ENCODE data around the gene KIAA1328. TPM values are rescaled to one million over a fixed set of nuclear protein-coding genes. Genes with fewer than 3 reads are reported as not detected.

The KIAA1328 gene
- total and polyA plus RNA-seq, 2 experiments from 2014 or later = 3.8 to 11.5 TPM

DNA sequence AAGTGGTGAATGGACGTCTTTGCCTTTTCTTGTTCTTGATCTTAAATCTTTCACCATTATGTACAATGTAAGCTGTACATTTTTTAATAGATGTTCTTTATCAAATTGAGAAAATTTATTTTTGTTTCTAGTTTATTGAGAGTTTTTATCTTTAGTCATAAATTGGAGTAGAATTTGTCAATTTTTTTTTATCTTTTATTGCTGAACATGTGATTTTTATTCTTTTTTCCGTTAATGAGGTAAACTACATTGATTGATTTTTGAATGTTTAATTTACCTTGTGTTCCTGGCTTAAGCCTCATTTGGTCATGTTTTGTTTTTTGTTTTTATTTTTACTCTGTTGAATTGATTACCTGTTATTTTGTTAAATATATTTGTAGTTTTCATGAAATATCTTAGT lies 19.7 kb downstream of the KIAA1328 start:
- Histone ChIP-seq H3K27ac (no peak overlapping the region), H3K4me3 (no peak overlapping the region), H3K4me1 (ENCODE audit: low read depth) (no peaks in the 10 kb centered on the region), H3K9me3 (ENCODE audit: low read depth) (no peaks in the 10 kb centered on the region), H3K36me3 (no peaks in the 10 kb centered on the region), H3K27me3 (no peaks in the 10 kb centered on the region)
- TF ChIP-seq, protein P1, sequence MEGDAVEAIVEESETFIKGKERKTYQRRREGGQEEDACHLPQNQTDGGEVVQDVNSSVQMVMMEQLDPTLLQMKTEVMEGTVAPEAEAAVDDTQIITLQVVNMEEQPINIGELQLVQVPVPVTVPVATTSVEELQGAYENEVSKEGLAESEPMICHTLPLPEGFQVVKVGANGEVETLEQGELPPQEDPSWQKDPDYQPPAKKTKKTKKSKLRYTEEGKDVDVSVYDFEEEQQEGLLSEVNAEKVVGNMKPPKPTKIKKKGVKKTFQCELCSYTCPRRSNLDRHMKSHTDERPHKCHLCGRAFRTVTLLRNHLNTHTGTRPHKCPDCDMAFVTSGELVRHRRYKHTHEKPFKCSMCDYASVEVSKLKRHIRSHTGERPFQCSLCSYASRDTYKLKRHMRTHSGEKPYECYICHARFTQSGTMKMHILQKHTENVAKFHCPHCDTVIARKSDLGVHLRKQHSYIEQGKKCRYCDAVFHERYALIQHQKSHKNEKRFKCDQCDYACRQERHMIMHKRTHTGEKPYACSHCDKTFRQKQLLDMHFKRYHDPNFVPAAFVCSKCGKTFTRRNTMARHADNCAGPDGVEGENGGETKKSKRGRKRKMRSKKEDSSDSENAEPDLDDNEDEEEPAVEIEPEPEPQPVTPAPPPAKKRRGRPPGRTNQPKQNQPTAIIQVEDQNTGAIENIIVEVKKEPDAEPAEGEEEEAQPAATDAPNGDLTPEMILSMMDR (IDR thresholded peaks at IDR 0.05; ENCODE audit: low read depth, low read length) = no peak
- no peak for DNase-seq (ENCODE audit: low read depth in 1 of 2, low spot score in 1 of 2)

DNA sequence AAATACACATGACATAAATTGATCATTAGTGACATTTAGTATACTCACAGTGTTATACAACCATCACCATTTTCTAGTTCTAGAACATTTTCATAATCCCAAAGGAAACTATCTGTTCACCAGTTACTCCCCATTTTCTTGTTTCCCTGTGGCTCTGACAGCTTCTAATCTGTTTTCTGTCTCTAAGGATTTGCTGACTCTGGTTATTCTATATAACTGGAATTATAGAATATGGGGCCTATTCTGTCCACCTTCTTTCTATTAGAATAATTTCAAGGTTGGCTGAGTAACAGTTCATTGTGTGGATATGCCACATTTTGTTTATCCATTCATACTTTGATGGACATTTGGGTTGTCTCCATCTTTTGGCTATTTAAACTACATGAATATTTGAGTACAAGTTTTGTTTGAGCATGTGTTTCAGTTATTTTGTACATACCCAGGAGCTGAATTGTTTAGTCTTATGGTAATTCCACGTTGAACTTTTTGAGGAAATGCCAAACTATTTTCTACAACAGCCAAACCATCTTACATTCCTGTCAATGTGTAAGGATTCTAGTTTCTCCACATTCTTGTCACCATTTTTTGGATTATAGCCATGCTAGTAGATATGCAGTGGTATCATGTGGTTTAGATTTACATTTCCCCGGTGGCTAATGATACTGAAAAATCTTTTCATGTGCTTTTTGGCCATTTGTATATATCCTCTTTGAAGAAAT lies 20.5 kb downstream of the KIAA1328 start:
- peak in 1 of 2 donors; percentile 68 for DNase-seq (ENCODE audit: low read depth in 1 of 2, low spot score in 1 of 2)
- TF ChIP-seq, protein P1 (IDR thresholded peaks at IDR 0.05; ENCODE audit: low read depth, low read length) = no peak
- no peaks in the 10 kb centered on the region for H3K9me3 ChIP-seq (ENCODE audit: low read depth)
- no peak overlapping the region for H3K4me3 ChIP-seq
- H3K27ac ChIP-seq = no peak overlapping the region
- no peaks in the 10 kb centered on the region for H3K36me3 ChIP-seq
- H3K27me3 ChIP-seq = no peaks in the 10 kb centered on the region
- H3K4me1 ChIP-seq (ENCODE audit: low read depth) = no peaks in the 10 kb centered on the region

DNA sequence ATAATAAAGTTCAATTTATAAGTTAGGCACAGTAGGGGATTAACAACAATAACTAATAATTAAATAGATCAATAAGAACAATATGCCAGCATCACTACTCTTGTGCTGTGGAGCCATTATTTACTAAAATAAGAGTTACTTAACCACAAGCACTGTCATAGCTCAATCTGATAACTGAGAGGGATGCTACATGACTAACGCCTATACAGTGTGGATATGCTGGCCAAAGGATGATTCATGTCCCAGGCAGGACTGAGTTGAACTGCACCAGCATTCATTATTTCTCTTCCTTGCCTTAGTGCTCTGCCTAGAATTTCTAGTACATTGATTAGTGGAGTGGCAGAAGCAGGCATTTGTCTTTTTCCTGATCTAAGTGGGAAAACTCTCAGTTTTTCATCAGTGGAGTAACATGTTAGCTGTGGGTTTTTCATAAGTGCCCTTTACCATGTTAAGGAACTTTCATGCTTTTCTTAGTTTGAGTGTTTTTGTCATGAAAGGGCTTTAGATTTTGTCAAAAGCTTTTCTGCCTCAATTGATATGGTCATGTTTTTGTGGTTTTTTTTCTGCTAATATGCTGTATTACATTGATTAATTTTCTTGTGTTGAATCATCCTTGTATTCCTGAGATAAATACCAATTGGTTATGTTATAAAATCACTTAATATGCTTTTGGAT lies 21.7 kb downstream of the KIAA1328 start:
- Histone ChIP-seq H3K9me3 (ENCODE audit: low read depth) (no peaks in the 10 kb centered on the region), H3K4me1 (ENCODE audit: low read depth) (no peaks in the 10 kb centered on the region), H3K27ac (no peak overlapping the region), H3K27me3 (no peaks in the 10 kb centered on the region), H3K36me3 (no peaks in the 10 kb centered on the region), H3K4me3 (no peak overlapping the region)
- TF ChIP-seq, protein P1 (IDR thresholded peaks at IDR 0.05; ENCODE audit: low read depth, low read length) = no peak
- DNase-seq (ENCODE audit: low read depth in 1 of 2, low spot score in 1 of 2) = peak in 1 of 2 donors; percentile 86

DNA sequence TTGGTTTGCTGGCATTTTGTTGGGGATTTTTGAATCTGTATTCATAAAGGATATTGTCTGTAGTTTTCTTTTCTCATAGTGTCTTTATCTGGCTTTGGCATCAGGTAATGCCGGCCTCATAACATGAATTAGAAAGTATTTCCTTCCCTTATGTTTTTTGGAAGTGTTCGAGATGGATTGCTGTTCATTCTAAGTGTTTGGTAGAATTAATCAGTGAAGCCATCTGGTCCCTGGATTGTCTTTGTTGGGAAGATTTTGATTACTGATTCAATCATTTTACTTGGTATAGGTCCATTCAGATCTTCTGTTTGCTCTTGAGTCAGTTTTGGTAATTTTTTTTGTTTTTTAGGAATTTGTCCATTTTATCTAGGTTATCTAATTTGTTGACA lies 22.3 kb downstream of the KIAA1328 start:
- H3K27me3 ChIP-seq = no peaks in the 10 kb centered on the region
- TF ChIP-seq, protein P1 (IDR thresholded peaks at IDR 0.05; ENCODE audit: low read depth, low read length) = no peak
- no peaks in the 10 kb centered on the region for H3K36me3 ChIP-seq
- H3K9me3 ChIP-seq (ENCODE audit: low read depth) = no peaks in the 10 kb centered on the region
- no peak overlapping the region for H3K27ac ChIP-seq
- H3K4me3 ChIP-seq = no peak overlapping the region
- no peak for DNase-seq (ENCODE audit: low read depth in 1 of 2, low spot score in 1 of 2)
- H3K4me1 ChIP-seq (ENCODE audit: low read depth) = peaks cover 1% of the 10 kb centered on the region

DNA sequence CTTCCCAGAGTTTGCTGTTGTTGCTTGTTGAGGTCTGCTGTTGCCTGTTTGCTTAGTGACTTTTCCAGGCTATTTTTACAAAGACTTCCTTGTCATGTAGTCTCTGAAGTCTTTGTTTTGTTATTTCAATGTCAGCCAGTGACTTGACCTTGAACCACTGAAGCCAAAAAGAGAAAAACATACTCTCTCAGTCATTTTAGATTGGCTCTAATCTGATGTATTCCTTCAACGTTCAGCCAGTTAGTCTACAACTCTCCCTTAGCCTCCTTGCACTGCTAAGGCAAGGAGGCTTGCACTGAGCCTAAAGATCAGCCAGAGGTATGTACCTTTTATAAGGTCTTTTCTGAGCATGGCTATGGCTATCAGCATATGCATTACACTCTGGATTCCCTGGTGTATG lies 27.9 kb downstream of the KIAA1328 start:
- peak in 1 of 2 donors; percentile 1 for DNase-seq (ENCODE audit: low read depth in 1 of 2, low spot score in 1 of 2)
- peaks cover 13% of the 10 kb centered on the region for H3K4me1 ChIP-seq (ENCODE audit: low read depth)
- H3K36me3 ChIP-seq = no peaks in the 10 kb centered on the region
- H3K4me3 ChIP-seq = no peak overlapping the region
- H3K27ac ChIP-seq = peak overlapping the region; percentile 6
- H3K9me3 ChIP-seq (ENCODE audit: low read depth) = no peaks in the 10 kb centered on the region
- TF ChIP-seq, protein P1 (IDR thresholded peaks at IDR 0.05; ENCODE audit: low read depth, low read length) = no peak
- no peaks in the 10 kb centered on the region for H3K27me3 ChIP-seq
